Measurements from ENCODE around the gene RNASE13.

RNASE13 gene

GRCh38 chr14:21034707-21035106, at the start of gene RNASE13:
Gene RNASE13, minus strand, starts transcription at chr14:21034807. Its CDS starts 519 bp downstream, at chr14:21034288.
- no peak for DNase-seq

DNA sequence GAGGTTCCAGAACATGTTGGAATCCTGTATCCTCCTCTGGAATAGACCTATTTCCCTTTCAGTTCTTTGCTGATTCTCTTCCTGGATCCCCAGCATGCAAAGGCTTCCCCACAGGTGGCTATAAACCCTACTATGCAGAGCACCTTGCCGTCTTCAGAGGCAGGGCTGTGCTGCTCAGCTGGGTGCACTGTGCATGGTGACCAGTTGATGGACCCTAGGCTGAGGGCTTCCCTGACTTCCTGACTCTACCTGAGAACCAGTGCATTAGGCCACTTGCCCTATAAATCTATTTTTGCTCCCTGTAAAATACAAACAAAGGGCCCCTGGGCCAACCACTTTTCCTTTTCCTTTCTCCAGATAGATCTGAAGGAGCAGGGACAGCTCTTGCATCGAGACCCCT, 49.8 kb upstream of the RNASE13 start:
- no peak for DNase-seq

DNA sequence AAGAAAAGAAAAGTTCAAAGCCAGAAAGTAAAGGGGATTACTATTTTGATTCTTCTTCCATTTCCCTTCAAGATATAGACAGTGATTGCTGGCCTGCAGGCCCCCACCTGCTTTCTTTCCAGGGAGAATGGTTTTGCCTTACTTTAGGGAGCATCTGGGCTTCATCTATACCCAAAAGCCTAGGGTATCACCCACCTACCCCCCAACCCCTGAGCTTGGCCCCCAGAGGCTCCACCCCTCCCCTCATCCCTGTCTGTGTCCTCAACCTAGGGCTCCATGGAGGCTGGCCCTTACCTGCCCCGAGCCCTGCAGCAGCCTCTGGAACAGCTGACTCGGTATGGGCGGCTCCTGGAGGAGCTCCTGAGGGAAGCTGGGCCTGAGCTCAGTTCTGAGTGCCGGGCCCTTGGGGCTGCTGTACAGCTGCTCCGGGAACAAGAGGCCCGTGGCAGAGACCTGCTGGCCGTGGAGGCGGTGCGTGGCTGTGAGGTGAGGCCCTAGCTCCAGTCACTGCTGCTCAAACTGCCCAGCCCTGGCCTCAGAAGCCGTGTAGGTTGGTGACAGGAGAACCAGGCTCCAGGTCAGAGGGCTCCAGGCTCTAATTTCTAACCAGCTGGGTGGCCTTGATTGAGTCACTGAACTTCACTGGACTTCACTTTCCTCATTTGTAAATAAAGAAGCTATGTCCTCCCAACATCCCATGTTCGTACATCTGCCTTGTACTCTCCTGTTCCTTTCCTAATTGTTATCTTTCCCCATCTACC, 49.1 kb upstream of the RNASE13 start:
- no peak for DNase-seq

DNA sequence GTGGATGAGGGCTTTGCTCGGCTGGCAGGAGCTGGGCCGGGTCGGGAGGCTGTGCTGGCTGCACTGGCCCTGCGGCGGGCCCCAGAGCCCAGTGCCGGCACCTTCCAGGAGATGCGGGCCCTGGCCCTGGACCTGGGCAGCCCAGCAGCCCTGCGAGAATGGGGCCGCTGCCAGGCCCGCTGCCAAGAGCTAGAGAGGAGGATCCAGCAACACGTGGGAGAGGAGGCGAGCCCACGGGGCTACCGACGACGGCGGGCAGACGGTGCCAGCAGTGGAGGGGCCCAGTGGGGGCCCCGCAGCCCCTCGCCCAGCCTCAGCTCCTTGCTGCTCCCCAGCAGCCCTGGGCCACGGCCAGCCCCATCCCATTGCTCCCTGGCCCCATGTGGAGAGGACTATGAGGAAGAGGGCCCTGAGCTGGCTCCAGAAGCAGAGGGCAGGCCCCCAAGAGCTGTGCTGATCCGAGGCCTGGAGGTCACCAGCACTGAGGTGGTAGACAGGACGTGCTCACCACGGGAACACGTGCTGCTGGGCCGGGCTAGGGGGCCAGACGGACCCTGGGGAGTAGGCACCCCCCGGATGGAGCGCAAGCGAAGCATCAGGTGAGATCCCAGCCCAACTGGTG, 47.0 kb upstream of the RNASE13 start:
- DNase-seq: no peak

GRCh38 chr14:21078726-21079125, 44.1 kb upstream of the RNASE13 start:
- DNase-seq: no peak

- no peak for DNase-seq
These were observed 43.7 kb upstream of the RNASE13 start for GRCh38 chr14:21078287-21078686.

- no peak for DNase-seq
These were observed 43.1 kb upstream of the RNASE13 start for GRCh38 chr14:21077672-21078071.

- no peak for DNase-seq
These were observed 41.3 kb upstream of the RNASE13 start for GRCh38 chr14:21075719-21076437.

DNA sequence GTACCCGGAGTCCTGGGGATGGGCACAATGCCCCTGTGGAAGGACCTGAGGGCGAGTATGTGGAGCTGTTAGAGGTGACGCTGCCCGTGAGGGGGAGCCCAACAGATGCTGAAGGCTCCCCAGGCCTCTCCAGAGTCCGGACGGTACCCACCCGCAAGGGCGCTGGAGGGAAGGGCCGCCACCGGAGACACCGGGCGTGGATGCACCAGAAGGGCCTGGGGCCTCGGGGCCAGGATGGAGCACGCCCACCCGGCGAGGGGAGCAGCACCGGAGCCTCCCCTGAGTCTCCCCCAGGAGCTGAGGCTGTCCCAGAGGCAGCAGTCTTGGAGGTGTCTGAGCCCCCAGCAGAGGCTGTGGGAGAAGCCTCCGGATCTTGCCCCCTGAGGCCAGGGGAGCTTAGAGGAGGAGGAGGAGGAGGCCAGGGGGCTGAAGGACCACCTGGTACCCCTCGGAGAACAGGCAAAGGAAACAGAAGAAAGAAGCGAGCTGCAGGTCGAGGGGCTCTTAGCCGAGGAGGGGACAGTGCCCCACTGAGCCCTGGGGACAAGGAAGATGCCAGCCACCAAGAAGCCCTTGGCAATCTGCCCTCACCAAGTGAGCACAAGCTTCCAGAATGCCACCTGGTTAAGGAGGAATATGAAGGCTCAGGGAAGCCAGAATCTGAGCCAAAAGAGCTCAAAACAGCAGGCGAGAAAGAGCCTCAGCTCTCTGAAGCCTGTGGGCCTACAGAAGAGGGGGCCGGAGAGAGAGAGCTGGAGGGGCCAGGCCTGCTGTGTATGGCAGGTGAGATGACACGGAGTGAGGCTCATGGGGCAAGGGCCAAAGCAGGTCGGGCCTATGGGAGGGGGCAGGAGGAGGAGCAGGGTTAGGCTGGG, 40.0 kb upstream of the RNASE13 start:
- DNase-seq: no peak

DNA sequence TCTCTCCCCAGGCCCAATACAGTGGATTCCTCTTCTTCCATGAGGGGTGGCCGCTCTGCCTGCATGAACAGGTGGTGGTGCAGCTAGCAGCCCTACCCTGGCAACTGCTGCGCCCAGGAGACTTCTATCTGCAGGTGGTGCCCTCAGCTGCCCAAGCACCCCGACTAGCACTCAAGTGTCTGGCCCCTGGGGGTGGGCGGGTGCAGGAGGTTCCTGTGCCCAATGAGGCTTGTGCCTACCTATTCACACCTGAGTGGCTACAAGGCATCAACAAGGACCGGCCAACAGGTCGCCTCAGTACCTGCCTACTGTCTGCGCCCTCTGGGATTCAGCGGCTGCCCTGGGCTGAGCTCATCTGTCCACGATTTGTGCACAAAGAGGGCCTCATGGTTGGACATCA, 39.3 kb upstream of the RNASE13 start:
- no peak for DNase-seq

GRCh38 chr14:21072781-21073339, 38.3 kb upstream of the RNASE13 start:
- DNase-seq: no peak

- peak; percentile 32 for DNase-seq
These were observed 37.4 kb upstream of the RNASE13 start for GRCh38 chr14:21072031-21072473.

DNA sequence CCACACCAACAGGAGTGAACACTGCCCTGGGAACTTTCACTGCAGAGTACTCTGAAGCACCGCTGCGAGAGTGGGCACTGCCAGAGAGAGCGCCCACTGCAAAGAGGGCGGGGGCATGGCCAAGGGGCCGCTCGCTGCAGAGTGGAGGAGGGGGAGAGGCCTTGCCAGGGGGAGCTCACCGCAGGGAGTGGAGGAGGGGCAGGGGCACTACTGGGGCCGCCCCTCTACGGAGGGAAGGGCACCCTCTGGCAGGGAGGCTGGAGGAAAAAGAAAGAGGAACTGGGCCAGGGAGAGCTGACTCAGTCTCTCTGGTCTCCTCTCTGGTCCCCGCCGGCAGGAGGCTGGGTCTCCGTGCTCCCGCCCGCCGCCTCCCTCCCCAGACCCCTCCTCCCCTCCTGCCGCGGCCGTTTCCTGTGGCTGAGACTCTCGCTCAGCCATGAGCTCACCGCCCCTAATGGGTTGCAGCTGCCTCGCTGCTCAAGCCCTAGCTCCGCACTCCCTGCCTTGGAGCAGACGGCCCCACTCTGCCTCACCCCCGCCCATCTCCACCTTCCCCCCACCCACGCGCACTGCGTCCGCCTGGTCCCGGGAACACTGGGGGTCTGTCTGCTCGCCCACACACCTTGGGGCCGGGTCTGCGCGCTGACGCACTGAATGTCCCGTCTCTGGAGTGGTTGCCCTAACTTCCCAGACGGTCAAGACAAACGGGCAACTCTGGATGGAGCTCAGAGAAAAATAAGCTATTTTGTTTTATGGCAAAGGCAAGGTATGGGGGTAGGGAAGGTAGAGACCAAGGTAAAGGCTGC, 36.8 kb upstream of the RNASE13 start:
- DNase-seq: peak; percentile 74

GRCh38 chr14:21070610-21071224, 36.1 kb upstream of the RNASE13 start:
- DNase-seq: peak; percentile 66

DNA sequence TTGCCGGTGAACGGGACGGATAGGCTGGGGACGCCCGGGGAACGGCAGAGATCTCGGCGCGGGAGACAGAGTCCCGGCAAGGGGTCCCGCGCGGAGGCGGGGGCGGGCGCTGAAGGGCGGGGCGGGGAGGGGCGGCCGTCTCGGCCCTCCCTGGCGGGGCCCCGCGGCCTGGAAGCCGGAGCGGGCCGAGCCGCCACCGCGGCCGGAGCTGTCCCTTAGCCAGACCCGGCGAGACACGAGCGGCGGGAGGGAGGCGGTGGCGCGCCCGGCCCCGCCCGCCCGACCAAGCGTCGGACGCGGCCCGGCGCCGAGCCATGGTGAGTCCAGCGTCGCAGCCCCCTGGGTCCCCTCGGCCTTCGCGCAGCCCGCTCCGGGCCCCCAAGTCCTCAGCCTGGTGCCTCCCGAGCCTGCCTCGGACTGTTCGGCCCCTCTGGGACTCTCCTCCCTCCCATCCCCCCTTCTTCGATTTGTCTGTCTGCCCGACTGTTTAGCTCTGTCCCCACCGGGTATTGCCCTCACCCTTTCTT, 35.5 kb upstream of the RNASE13 start, which contains the start of gene ARHGEF40:
ARHGEF40 (plus strand) TSS at position 222 of the 527 bp plus-strand sequence; CDS start at position 315, 93 bp downstream.
- DNase-seq: no peak

GRCh38 chr14:21069388-21070082, 34.9 kb upstream of the RNASE13 start:
- no peak for DNase-seq

GRCh38 chr14:21068521-21069387, 34.1 kb upstream of the RNASE13 start:
- peak; percentile 56 for DNase-seq

DNA sequence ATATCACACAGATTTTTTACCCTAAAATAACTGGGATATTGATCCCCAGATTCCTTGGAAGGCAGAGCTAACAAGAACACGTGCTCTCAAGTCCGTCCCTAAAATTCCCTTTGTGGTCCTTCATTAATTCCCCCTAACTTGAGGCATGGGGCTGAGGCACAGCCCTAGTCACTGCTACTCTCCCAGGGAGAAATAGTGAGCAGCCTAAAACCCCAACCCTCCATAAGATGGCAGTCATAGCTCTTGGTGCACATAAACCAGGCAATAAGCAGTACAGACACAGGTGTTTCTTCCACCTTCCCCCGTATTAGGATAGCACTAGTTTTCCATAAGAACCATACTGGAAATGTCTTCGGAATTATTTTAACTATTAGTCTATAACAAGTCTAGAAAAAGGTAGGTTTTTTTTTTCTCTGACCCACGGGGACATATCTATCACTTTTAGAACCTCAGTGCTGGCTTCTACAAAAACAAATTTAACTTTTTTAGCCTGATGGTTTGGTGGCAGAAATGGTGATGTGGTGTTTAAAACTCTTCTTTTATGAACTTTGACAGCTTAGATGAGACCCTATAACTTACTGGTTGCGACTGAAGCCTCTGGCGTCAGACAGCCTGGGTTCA, 32.4 kb upstream of the RNASE13 start:
- DNase-seq: no peak

DNA sequence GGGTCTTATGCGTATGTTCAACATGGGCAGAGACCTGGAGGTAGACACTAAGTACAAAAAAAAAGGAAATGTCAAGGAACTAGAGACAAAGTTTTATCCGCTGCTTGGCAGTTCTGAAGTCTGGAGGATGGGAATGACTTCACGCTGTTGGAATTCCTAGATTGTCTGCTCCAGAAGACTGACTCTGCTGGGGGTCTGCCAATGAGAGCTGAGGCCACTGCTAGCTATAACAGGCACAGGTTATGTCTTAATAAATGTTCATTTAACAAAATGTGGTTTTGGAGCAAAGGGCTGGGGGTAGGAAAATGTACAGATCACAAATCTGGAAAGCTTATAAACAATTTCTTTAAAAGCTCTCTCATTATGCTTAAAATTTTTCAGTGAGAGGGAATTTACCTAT, 28.9 kb upstream of the RNASE13 start:
- DNase-seq: peak; percentile 93
